Measurements from ENCODE around the gene MYO1B.

The MYO1B gene

DNA sequence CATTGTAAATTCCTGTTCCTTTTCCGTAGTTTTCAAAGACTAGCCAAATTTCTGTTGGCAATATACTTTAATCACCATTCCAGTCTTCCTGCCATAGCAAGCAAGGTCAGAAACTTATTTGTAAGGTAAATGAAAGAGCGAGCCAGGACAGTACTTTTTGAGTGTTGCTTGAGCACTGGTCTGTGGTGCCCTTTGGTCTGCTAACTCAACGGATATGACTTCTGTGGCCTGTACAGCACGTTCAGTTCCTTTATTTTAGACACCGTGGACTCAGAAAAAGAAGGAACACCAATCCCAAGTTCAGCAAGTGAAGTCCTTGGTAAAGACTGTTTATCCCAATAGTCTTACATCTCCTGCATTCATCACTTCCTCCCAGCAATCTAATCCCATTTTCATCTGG, 166.3 kb downstream of the MYO1B start:
- DNase-seq: no peak
- in situ Hi-C loops (cut with HindIII; ENCODE audit: low pct_ligation_motif_present, low pct_unique_long_range_greater_than_20kb, low sequenced_read_pairs): no loop called here

DNA sequence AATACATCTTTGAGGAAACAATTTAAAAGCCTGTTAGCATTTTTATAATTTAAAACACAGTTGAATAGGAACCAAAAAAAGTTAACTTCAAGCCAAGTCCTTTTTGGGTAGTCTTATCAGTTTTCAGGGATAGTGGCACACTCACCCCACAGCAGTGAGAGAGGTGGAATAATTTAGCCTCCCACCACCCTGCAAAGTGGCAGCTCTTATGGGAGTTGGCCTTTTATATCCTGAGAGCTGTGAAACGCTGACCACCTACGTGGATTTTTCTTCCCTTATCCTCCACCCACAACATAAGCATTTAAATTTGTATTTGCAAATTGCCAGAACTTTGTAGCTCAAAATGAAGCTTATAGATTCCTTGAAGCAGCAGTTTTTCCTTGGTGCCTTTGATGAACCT, 167.1 kb downstream of the MYO1B start:
- no peak for DNase-seq
- in situ Hi-C loops (cut with HindIII; ENCODE audit: low pct_ligation_motif_present, low pct_unique_long_range_greater_than_20kb, low sequenced_read_pairs): no loop called here

DNA sequence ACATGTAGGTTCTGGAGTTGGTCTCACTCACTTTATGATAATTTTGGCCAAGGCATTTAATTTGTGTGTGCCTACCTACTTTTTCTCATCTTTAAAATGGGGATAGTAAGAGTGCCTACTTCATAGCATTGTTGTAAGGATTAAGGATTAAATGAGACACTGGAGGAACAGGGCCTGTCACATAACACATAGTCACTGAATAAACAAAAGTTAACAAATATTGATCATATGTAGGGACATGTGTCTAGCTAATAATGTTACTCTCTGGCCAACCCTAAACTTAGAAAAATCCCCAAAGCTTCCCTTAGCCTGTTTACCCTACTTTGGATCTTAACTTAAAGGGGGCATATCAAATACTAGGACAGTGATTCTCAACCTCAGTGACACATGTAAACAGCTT, 169.9 kb downstream of the MYO1B start:
- DNase-seq: no peak
- in situ Hi-C loops (cut with HindIII; ENCODE audit: low pct_ligation_motif_present, low pct_unique_long_range_greater_than_20kb, low sequenced_read_pairs): no loop called here

DNA sequence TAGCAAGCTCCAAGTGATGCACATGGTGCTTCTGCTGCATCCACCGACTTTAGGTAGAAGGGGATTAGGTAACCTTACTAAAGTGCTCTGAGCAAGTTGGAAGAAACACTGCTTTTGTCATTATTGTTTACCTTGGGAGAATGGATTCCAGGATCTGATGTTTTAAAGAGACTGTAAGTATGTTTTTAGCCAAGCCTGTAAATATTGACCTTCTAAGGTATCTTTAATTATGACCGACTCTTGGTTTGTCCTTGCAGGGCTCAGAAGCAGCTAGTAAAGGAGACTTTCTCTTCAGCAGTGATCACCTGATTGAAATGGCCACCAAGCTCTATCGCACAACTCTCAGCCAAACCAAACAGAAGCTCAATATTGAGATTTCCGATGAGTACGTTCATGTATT, 170.7 kb downstream of the MYO1B start:
- in situ Hi-C loops (cut with HindIII; ENCODE audit: low pct_ligation_motif_present, low pct_unique_long_range_greater_than_20kb, low sequenced_read_pairs): no loop called here
- DNase-seq: no peak

DNA sequence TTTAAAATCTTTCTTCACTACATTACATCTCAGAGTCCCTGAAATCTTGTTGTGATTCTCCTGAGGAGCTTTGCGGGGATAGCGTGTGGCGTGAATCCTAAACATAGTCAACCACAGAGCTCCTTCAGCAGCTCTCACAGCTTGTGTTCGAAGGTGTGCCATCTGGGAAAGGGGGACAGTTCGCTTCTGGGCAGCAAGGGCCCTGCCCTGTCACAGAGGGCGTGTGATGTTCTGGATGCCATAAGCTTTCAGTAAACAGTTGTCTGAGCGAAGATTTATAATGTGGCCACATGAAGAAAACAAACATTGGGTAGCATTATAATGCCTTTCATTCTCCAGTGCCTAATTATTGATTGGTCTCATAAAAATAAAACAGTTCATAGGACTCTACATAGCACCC, 172.5 kb downstream of the MYO1B start:
- in situ Hi-C loops (cut with HindIII; ENCODE audit: low pct_ligation_motif_present, low pct_unique_long_range_greater_than_20kb, low sequenced_read_pairs): no loop called here

DNA sequence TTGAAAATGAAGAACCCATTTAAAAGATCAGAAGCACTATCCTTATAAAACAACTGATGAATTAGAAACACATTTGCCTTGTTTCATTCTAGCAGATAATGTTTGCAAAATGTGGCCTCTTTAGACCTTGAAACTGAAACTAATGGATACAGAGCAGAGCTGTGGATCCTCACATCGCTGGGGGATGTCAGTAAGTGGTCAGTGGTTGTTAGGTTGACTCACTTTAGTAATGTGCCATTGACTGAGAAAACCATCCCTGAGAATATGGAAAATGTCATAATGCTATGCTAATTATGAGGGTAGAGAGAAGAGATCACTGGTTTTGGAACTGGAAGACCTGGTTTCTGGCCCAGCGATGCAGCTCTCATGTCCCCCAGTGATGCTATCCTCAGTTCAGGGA, 176.7 kb downstream of the MYO1B start:
- DNase-seq: no peak
- in situ Hi-C loops (cut with HindIII; ENCODE audit: low pct_ligation_motif_present, low pct_unique_long_range_greater_than_20kb, low sequenced_read_pairs): no loop called here

More for the DNA sequence above, 172.5 kb downstream of the MYO1B start:
- no peak for DNase-seq

DNA sequence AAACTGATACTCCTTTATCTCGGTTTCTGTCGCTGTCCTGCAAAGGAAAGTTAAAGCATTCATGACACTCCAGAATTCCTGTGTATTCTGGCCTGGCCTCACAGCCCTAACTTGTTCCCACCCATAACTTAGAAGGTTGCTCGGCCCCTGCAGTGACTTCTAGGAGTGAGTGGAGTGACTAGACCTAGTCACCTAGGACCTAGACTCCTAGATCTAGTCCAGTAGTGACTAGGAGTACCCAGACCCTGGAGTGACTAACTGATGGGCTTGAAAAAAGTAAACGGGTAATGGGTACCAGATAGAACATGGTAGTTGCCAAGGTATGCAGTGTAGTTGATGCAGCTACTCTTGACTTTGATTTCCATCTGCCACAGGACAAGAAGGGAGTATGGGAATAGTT, 181.8 kb downstream of the MYO1B start:
- no peak for DNase-seq
- in situ Hi-C loops (cut with HindIII; ENCODE audit: low pct_ligation_motif_present, low pct_unique_long_range_greater_than_20kb, low sequenced_read_pairs): no loop called here

DNA sequence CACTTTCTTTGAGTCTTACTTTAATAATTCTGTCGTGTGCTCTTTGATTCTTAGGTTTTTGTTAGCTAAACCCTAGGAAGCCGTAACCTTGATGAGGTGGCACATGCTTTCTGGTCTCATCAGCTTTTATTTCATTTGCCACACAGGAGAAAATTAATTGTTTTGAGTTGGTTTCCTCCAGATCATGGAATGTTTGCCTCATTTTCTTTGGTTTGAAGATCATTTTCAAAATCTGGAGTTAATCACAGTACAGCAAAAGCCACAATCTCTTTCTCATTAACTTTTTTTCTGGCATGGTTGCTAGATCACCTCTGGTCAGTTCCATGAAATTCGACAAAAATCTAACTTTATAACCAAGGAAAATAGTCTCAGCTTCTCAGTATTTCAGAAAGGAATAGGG, 182.9 kb downstream of the MYO1B start:
- in situ Hi-C loops (cut with HindIII; ENCODE audit: low pct_ligation_motif_present, low pct_unique_long_range_greater_than_20kb, low sequenced_read_pairs): no loop called here
- no peak for DNase-seq

DNA sequence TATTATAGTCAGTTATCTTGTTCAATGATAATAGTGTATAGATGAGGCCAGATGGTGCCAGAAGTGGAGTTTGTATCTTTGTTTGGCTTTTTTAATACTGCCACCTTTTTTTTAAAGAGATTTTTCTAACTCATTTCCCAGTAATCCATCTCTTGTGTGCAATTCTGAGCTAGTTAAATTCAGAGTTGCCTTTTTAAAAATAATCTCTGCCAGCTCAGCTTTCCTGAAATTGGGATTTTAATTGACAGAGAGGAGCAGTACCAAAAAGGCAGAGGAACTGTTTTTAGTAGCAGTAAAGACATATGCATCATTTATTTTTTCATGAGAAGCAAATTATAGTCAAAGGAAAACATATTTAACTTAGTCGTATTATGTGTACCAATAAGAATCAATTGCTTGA, 185.3 kb downstream of the MYO1B start:
- DNase-seq: no peak
- in situ Hi-C loops (cut with HindIII; ENCODE audit: low pct_ligation_motif_present, low pct_unique_long_range_greater_than_20kb, low sequenced_read_pairs): no loop called here

DNA sequence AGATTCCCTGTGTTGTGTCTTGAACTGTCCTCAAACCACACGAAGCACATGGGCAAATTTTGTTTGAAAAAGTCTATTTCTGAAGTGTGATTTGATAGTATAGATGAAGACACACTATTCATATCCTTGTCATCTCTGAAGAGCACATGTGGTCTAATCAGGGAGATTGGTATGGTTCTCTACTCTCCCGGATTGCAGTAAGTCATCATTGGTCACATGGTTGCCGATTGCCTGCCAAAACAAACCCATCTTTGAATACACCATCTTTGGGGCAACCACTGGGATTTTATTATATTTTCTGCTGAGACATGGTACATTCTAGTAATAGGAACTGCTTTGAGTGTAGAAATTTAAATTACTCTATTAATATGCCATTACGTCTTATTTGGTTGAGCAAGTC, 186.9 kb downstream of the MYO1B start:
- DNase-seq: no peak
- in situ Hi-C loops (cut with HindIII; ENCODE audit: low pct_ligation_motif_present, low pct_unique_long_range_greater_than_20kb, low sequenced_read_pairs): no loop called here

DNA sequence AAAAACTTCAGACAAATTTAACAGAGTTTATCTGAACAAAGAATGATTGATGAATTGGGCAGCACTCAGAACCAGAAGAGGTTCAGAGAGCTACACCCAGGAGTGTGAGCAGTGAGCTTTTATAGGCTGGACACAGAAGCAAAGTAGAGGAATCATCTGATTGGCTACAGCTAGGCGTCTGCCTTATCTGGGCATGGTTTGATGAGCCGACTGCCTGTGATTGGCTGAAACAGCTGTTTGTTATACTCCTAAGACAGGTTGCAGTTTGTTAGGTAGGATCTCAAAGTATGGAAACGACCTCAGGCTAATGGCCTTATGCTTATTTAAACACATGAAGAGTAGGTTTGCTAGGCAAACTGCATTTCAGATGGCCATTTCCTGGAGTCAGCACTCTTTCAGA, 188.9 kb downstream of the MYO1B start:
- in situ Hi-C loops (cut with HindIII; ENCODE audit: low pct_ligation_motif_present, low pct_unique_long_range_greater_than_20kb, low sequenced_read_pairs): no loop called here

DNA sequence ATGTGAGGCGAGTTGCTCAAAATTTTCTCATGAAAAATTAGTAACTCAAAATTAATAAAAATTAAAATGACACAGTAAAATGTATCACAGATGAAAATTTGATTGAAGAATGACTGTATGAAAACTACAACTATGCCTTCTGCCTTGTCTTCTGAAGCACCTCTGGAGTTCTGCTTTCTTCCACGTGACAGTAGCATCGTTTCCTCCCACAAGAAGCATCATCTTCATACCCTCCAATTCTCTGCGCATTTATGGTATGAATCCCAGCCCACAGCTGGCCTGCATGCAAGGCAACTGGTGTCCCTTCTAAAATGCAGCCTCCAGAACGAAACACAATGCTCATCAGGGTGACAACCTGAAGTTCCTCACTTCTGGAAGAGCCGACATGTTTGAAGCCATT, 189.9 kb downstream of the MYO1B start:
- in situ Hi-C loops (cut with HindIII; ENCODE audit: low pct_ligation_motif_present, low pct_unique_long_range_greater_than_20kb, low sequenced_read_pairs): no loop called here
- no peak for DNase-seq

More for the DNA sequence above, 188.9 kb downstream of the MYO1B start:
- no peak for DNase-seq

DNA sequence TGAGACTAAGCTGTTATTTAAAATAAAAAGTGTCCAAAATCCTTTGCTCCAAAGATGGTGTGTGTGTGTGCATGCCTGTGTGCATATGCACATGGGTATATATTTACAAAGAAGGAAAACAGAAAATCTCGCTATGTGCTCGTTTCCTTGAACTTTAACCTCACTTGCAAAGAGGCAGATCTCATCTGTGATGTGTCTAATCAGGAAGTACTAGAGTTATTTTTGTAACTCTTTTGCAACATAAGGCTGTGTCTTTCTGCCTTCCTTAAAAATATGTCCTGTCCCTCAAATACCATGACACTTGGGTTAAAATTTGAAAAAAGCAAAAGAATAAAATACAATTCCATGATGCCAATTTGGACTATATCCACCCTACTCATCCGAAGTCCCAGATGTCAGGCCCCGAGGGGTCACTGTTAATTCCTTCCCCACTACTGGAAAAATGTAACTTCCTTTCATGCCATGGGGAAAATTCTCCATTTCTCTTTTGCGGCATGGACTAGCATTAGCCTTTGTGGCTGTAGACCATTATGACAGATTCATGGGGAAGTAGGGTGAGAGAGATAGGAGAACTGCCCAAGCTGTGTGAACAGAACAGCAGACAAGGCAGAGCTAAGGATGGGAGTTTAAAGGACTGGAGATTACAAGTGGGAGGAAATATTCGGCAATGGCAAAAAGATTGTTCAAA, 191.3 kb downstream of the MYO1B start:
- in situ Hi-C loops (cut with HindIII; ENCODE audit: low pct_ligation_motif_present, low pct_unique_long_range_greater_than_20kb, low sequenced_read_pairs): no loop called here

DNA sequence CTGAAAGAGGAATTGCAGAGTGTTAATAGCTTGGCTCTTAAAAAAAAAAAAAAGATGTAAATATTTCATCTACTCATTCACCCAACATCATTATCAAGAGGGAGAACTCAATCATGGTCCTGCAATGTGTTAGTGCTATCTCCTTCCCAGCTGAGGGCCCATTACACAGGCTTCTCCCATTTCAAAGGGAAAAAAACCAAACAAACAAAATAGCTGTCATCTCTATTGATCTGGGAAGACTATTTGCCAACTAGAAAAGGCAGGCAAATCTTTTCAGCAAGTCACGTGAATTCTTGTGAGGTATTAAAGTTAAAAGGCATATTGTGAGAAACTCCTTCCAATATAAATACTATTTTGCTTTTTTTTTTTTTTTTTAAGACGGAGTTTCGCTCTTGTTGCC, 194.3 kb downstream of the MYO1B start:
- no peak for DNase-seq
- in situ Hi-C loops (cut with HindIII; ENCODE audit: low pct_ligation_motif_present, low pct_unique_long_range_greater_than_20kb, low sequenced_read_pairs): no loop called here

More for the DNA sequence above, 191.3 kb downstream of the MYO1B start:
- DNase-seq: no peak

DNA sequence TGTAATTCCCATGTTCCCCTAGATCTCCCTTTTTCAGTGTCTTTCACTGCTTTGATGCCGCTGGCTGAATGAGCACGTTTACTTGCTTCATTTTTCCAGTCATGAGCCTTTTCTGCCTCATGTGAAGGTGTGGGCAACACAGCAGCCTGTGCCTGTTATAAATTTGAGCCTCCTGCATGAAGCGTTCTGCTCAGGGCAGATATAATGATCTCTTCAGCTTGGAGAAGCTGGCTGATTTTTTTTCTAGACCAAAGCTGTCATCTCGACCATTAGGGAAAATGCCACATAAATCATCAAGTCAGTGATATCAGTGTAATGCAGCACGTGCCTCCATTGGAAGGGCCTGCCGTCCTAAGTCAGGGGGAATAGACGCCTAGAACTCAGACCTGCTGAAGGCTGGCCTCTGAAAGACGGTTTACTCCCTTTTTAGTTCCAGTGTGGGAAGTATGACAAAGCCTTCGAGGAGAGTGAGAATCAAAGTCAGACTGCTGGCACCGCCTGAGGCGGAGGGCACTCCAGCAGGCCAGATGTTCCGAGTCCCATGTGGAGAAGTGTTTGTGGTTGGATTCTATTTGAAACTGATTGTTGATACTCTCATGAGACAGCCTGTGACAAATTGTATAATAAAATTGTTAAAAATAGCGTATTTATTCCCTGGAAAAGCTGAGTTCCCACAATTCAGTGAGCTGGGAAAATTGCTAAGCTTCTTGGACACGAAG, 196.5 kb downstream of the MYO1B start:
- DNase-seq: no peak
- in situ Hi-C loops (cut with HindIII; ENCODE audit: low pct_ligation_motif_present, low pct_unique_long_range_greater_than_20kb, low sequenced_read_pairs): no loop called here

DNA sequence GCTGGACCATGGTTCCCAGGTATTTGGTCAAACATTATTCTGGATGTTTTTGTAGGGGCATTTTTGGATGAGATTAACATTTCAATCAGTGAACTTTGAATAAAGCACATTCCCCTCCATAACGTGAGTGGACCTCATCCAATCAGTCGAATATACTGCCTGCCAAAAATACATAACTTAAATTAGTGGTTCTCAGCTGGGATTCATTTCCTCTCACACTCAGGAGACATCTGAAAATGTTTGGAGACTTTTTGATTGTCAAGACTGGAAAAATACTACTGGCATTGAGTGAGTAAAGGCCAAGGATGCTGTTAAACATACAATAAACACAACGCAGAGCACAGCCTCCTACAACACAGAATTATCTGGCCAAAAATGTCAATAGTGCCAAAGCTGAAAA, 198.2 kb downstream of the MYO1B start:
- DNase-seq: no peak
- in situ Hi-C loops (cut with HindIII; ENCODE audit: low pct_ligation_motif_present, low pct_unique_long_range_greater_than_20kb, low sequenced_read_pairs): no loop called here

DNA sequence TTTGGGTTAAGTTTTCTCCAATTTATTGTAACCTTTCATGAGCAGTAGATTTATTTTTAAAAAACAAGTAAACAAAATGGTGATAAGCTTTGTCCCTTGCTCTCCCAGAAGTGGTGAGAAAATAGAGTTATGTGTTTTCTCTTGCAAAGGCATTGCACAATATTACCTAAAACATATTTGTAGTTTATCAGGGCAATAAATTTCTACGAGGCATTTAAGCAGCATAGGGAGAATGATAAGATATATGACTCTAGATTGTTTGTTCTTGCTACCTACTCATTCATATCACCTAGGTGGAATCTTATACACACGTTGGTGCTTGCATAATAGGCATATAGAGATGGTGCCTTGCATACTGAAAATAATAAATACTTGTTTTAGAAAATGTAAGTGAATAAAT, 201.7 kb downstream of the MYO1B start:
- in situ Hi-C loops (cut with HindIII; ENCODE audit: low pct_ligation_motif_present, low pct_unique_long_range_greater_than_20kb, low sequenced_read_pairs): no loop called here

DNA sequence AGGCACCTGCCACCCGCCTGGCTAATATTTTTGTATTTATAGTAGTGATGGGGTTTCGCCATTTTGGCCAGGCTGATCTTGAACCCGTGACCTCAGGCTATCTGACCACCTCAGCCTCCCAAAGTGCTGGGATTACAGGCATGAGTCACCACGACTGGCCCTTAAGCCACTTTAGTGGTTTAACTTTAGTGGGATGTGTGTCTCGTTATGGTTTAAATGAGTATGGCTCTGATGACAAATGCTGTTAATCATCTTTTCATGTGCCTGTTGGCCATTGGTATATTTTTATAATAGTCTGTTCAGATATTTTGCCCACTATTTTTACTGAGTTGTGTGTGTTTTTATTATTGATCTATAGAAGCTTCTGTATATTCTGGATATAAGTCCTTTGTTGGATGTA, 205.9 kb downstream of the MYO1B start:
- DNase-seq: no peak
- in situ Hi-C loops (cut with HindIII; ENCODE audit: low pct_ligation_motif_present, low pct_unique_long_range_greater_than_20kb, low sequenced_read_pairs): no loop called here

More for the DNA sequence above, 201.7 kb downstream of the MYO1B start:
- no peak for DNase-seq

DNA sequence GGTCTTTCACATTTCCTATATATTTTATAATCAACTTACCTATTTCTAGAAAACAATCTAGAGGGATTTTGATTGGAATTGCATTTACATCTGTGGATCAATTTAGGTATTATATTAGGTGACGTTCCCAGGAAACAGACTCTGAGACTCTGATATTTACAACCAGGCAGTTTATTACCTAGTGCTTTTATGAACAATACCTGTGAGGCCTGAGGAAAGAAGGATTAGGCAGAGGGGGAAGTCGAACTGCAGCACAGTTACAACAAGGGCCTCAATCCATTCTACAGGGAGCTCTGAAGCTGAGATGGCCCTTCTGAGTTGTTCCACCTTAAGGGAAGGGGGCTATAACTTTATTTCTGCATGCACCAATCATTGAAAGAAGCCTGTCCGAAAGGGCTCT, 206.9 kb downstream of the MYO1B start:
- in situ Hi-C loops (cut with HindIII; ENCODE audit: low pct_ligation_motif_present, low pct_unique_long_range_greater_than_20kb, low sequenced_read_pairs): no loop called here
- DNase-seq: no peak

DNA sequence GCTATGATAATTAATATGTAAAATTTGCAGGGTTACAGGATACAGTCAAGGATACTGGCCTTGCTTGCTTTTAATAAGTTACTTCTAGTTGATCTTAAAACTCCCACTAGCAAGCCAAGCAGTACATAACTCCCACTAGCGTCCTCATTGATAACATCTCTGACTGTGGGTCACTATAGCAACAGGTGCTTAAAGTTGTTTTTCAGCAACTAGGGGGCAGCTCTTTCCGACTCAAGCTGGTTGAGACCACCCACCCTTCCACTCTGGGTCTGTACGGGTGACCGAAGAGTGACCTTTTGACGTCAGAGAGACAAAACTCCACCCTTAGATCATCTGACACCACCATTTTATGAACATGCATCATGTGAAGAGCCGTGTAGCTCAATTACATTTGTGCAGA, 208.6 kb downstream of the MYO1B start:
- in situ Hi-C loops (cut with HindIII; ENCODE audit: low pct_ligation_motif_present, low pct_unique_long_range_greater_than_20kb, low sequenced_read_pairs): no loop called here
- no peak for DNase-seq

All from ACHN (cell line).